Measurements from ENCODE around the gene RELA. TPM values are rescaled to one million over a fixed set of nuclear protein-coding genes. Genes with fewer than 3 reads are reported as not detected.

Gene RELA
- total RNA-seq, 1 experiment from 2014 or later: 76.4 TPM

DNA sequence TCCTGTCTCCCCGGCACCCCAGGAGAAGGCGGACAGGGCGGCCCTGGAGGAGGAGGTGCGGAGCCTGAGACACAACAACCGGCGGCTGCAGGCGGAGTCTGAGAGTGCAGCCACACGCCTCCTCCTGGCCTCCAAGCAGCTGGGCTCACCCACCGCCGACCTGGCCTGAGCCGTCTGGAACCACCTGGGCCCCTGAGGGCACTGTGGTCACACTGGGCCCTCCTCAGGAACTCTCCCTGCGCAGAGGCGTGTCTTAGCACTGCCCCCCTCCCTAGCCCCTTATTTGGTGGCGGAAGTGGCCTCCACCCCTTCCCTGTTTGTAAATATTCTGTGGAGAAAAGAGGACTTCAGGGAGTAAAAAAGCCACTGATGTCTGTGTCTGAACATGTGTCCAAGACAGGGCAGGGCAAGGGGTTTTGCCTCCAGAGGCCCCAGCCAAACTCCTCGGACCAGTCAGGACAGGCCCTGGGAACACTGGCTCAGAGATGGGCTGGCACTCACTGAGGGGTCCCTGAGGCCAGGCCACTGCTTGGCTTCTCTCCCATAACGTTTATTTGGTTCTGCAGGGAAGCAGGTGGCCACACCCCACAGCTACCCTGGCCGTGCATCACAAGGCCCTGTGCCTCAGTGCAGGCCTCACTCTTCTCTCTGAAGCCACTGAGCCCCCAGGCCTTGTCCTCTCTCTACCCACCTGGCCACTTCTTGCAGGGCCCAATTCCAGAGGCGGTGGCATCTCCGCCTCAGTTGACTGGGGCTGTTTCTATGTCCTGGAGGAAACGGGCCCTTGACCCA lies 12.0 kb downstream of the RELA start:
- TF ChIP-seq, protein P1, sequence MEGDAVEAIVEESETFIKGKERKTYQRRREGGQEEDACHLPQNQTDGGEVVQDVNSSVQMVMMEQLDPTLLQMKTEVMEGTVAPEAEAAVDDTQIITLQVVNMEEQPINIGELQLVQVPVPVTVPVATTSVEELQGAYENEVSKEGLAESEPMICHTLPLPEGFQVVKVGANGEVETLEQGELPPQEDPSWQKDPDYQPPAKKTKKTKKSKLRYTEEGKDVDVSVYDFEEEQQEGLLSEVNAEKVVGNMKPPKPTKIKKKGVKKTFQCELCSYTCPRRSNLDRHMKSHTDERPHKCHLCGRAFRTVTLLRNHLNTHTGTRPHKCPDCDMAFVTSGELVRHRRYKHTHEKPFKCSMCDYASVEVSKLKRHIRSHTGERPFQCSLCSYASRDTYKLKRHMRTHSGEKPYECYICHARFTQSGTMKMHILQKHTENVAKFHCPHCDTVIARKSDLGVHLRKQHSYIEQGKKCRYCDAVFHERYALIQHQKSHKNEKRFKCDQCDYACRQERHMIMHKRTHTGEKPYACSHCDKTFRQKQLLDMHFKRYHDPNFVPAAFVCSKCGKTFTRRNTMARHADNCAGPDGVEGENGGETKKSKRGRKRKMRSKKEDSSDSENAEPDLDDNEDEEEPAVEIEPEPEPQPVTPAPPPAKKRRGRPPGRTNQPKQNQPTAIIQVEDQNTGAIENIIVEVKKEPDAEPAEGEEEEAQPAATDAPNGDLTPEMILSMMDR (IDR thresholded peaks at IDR 0.05; ENCODE audit: unreplicated experiment): no peak
- peaks cover 39% of the 10 kb centered on the region for H3K4me1 Mint-ChIP-seq (ENCODE audit: low read depth, unreplicated experiment)
- CTCF ChIA-PET: interaction anchor here (0.6 kb wide), 2 partner anchors 556 to 864 kb away, joined by 3 read pairs; no protein-coding TSS in a partner anchor
- no peaks in the 10 kb centered on the region for H3K9me3 Mint-ChIP-seq (ENCODE audit: low read depth, unreplicated experiment)
- intact Hi-C loops (cut with micrococcal nuclease; ENCODE audit: unreplicated experiment): no loop called here
- BruUV-seq (replicated peaks): no TSS peak
- DNase-seq: no peak
- H3K27ac Mint-ChIP-seq (ENCODE audit: unreplicated experiment): peak overlapping the region; percentile 84
- no peaks in the 10 kb centered on the region for H3K27me3 Mint-ChIP-seq (ENCODE audit: unreplicated experiment)
- no peak overlapping the region for H3K4me3 Mint-ChIP-seq (ENCODE audit: low read depth, unreplicated experiment)
- peaks cover 63% of the 10 kb centered on the region for H3K36me3 Mint-ChIP-seq (ENCODE audit: insufficient read depth, unreplicated experiment)

DNA sequence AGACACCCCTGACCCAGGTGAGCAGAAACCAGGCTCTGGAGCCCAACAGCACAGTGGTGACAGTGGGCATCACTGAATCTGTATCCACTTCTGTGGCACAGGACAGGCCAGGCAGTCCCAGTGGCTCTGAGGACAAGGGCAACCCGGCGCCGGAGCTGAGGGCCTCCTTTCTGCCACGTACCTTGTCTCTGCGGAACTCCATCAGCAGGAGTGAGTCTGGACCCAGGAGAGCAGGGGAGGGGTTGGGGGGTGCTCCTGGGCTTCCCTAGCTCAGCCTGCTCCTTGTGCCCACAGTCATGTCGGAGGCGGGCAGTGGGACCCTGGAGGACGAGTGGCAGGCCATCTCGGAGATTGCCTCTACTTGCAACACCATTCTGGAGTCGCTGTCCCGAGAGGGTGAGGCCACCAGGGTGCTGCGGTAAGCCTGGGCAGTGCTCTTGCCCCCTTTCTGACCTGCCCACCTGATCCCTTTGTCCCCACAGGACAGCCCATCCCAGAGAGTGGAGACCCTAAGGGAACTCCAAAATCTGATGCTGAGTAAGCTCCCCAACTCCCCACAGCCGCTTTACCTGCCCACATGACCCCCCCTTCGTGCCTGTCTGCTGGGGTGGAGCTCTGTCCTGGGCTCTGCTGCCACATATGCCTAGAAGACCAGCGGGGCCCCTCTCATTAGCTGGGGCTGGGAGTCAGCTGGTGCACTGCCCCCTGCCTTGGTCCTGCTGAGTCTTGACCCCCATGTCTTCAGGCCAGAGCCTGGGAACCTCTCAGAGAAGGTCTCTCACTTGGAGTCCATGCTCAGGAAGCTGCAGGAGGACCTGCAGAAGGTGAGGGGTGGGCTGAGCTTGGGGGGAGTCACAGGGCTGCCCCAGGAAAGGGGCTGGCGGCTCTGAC lies 12.8 kb downstream of the RELA start:
- Mint-ChIP-seq H3K9me3 (ENCODE audit: low read depth, unreplicated experiment) (no peaks in the 10 kb centered on the region), H3K27me3 (ENCODE audit: unreplicated experiment) (no peaks in the 10 kb centered on the region), H3K36me3 (ENCODE audit: insufficient read depth, unreplicated experiment) (peaks cover 58% of the 10 kb centered on the region), H3K4me3 (ENCODE audit: low read depth, unreplicated experiment) (no peak overlapping the region), H3K27ac (ENCODE audit: unreplicated experiment) (peak overlapping the region; percentile 84), H3K4me1 (ENCODE audit: low read depth, unreplicated experiment) (peaks cover 44% of the 10 kb centered on the region)
- BruUV-seq (replicated peaks): no TSS peak
- intact Hi-C loops (cut with micrococcal nuclease; ENCODE audit: unreplicated experiment): no loop called here
- CTCF ChIA-PET: interaction anchor here (0.6 kb wide), 2 partner anchors 78 to 555 kb away, joined by 3 read pairs; partner anchors contain the start of gene FAM89B
- TF ChIP-seq, protein P1 (IDR thresholded peaks at IDR 0.05; ENCODE audit: unreplicated experiment): no peak
- DNase-seq: no peak

DNA sequence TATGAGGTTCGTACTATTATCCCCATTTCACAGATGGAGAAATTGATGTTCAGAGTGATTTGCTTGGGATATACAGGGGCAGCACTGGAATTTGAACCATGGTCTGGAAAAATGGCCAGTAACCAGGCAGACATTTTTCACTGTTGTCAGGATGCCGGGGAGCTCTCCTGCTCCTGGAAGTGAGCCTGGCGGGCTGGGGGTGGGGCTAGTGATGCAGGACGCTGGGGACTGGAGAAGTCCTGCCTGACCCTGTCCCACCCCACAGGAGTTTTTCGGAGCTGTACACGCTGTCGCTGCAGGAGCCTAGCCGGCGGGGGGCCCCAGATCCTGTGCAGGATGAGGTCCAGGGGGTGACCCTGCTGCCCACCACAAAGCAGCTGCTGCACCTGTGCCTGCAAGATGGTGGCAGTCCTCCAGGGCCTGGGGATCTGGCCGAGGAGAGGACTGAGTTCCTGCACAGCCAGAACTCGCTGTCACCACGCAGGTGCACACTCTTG lies 13.7 kb downstream of the RELA start:
- CTCF ChIA-PET: interaction anchor here (0.6 to 1.2 kb wide), 2 partner anchors 10 to 77 kb away, joined by 3 to 4 read pairs; partner anchors contain the start of gene FAM89B
- Mint-ChIP-seq H3K27ac (ENCODE audit: unreplicated experiment) (no peak overlapping the region), H3K4me1 (ENCODE audit: low read depth, unreplicated experiment) (peaks cover 48% of the 10 kb centered on the region), H3K9me3 (ENCODE audit: low read depth, unreplicated experiment) (no peaks in the 10 kb centered on the region), H3K27me3 (ENCODE audit: unreplicated experiment) (no peaks in the 10 kb centered on the region), H3K36me3 (ENCODE audit: insufficient read depth, unreplicated experiment) (peaks cover 53% of the 10 kb centered on the region), H3K4me3 (ENCODE audit: low read depth, unreplicated experiment) (no peak overlapping the region)
- intact Hi-C loops (cut with micrococcal nuclease; ENCODE audit: unreplicated experiment): no loop called here
- TF ChIP-seq, protein P1 (IDR thresholded peaks at IDR 0.05; ENCODE audit: unreplicated experiment): no peak
- BruUV-seq (replicated peaks): no TSS peak
- DNase-seq: no peak

DNA sequence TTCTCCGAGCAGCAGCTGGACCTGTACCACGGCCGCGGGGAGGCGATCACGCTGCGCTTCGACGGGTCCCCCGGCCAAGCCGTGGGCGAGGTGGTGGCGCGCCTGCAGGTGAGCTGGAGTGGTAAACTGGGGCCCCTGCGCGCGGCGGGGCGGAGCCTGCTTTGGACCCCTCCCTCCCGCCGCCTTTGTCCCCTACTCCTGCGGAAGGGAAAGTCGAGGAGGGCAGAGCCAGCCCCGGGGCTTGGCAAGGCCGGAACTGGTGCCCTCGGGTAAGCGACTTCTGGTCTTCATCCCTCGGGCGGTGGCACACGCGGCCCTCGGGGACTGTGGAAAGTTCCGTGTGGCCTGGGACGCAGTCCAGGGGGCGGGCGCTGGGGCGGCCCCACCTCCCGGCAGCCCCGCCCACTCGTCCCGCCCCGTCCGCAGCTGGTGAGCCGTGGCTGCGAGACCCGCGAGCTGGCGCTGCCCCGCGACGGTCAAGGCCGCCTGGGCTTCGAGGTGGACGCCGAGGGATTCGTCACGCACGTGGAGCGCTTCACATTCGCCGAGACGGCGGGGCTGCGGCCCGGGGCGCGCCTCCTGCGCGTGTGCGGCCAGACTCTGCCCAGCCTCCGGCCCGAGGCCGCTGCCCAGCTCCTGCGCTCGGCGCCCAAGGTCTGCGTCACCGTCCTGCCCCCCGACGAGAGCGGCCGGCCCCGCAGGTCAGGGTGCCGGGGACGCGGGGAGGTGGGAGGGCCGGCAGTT lies 15.6 kb downstream of the RELA start:
- no peak overlapping the region for H3K4me3 Mint-ChIP-seq (ENCODE audit: low read depth, unreplicated experiment)
- H3K4me1 Mint-ChIP-seq (ENCODE audit: low read depth, unreplicated experiment): peaks cover 42% of the 10 kb centered on the region
- no peak for DNase-seq
- CTCF ChIA-PET: no interaction called here
- no peaks in the 10 kb centered on the region for H3K9me3 Mint-ChIP-seq (ENCODE audit: low read depth, unreplicated experiment)
- TF ChIP-seq, protein P1 (IDR thresholded peaks at IDR 0.05; ENCODE audit: unreplicated experiment): no peak
- intact Hi-C loops (cut with micrococcal nuclease; ENCODE audit: unreplicated experiment): no loop called here
- no peak overlapping the region for H3K27ac Mint-ChIP-seq (ENCODE audit: unreplicated experiment)
- H3K27me3 Mint-ChIP-seq (ENCODE audit: unreplicated experiment): no peaks in the 10 kb centered on the region
- H3K36me3 Mint-ChIP-seq (ENCODE audit: insufficient read depth, unreplicated experiment): peaks cover 34% of the 10 kb centered on the region
- no TSS peak for BruUV-seq (replicated peaks)
